HL-60 (cell line): Measurements from ENCODE around the gene PMEPA1.

Source experiments
- DNase-seq, 2 experiments: peaks; one replicate each; pipeline ENCODE4 v3.0.0-alpha.2; 2010 to 2020; ENCODE audit warnings: low read depth in 1 of 2, low spot score in 1 of 2
- H3K27ac ChIP-seq: fragments of 250-450 bp; sonication (Bioruptor Pico); replicated peaks from 2 replicates; pipeline ENCODE4 v1.5.1; 2020; ENCODE audit warnings: mild to moderate bottlenecking, moderate library complexity
- H3K27me3 ChIP-seq: fragments of 250-450 bp; sonication (Bioruptor Pico); 2 replicates; pipeline ENCODE4 v1.5.1; 2021; ENCODE audit warnings: mild to moderate bottlenecking, moderate library complexity; ENCODE audit not compliant: insufficient read depth, poor library complexity, severe bottlenecking
- H3K4me3 ChIP-seq: replicated peaks from 2 replicates; pipeline ENCODE4 v1.5.1; 2011; ENCODE audit warnings: mild to moderate bottlenecking, control low read depth, low read length; ENCODE audit not compliant: insufficient read depth
- GABPA ChIP-seq: IDR thresholded peaks from 2 replicates; pipeline ENCODE4 v1.6.1; 2012; ENCODE audit warnings: low read depth
- POLR2AphosphoS5 ChIP-seq: IDR thresholded peaks from 2 replicates; pipeline ENCODE4 v1.6.1; 2012; ENCODE audit warnings: low read depth
- SPI1 ChIP-seq: IDR thresholded peaks from 2 replicates; pipeline ENCODE4 v1.6.1; 2012; ENCODE audit warnings: low read depth, mild to moderate bottlenecking, borderline replicate concordance
- TF ChIP-seq, protein P1 (sequence below): IDR thresholded peaks from 2 replicates; pipeline ENCODE4 v1.6.1; 2012; ENCODE audit warnings: low read depth; ENCODE audit not compliant: insufficient replicate concordance
- TF ChIP-seq, protein P2 (sequence below): IDR thresholded peaks from one replicate; pipeline ENCODE4 v1.5.1; 2011; ENCODE audit warnings: low read length, control low read depth, inconsistent platforms; ENCODE audit not compliant: insufficient read depth

PMEPA1 gene

DNA sequence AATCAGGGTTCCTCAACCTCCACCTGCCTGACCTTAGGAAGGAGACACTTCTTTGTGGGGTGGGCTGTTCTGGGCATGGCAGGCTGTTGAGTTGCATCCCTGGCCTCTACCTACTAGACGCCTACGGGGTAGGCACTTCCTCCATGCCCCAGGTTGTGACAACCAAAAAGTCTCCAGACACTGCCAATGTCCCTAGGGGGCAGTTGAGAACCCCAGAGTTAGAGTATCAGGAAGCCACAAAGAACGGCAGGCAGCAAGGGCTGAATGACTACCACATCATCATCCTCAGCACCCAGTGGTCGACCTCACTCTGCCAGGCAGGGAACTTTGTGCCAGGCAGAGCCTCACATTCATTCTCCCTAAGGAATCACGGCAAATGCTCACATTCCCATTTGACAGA, 21.5 kb downstream of the PMEPA1 start:
- Histone ChIP-seq H3K4me3 (no peak overlapping the region), H3K27ac (no peak overlapping the region), H3K27me3 (peaks cover 5% of the 10 kb centered on the region)
- no peak for DNase-seq
- TF ChIP-seq POLR2AphosphoS5 (no peak), SPI1 (no peak), GABPA (no peak)
- TF ChIP-seq, protein P1, sequence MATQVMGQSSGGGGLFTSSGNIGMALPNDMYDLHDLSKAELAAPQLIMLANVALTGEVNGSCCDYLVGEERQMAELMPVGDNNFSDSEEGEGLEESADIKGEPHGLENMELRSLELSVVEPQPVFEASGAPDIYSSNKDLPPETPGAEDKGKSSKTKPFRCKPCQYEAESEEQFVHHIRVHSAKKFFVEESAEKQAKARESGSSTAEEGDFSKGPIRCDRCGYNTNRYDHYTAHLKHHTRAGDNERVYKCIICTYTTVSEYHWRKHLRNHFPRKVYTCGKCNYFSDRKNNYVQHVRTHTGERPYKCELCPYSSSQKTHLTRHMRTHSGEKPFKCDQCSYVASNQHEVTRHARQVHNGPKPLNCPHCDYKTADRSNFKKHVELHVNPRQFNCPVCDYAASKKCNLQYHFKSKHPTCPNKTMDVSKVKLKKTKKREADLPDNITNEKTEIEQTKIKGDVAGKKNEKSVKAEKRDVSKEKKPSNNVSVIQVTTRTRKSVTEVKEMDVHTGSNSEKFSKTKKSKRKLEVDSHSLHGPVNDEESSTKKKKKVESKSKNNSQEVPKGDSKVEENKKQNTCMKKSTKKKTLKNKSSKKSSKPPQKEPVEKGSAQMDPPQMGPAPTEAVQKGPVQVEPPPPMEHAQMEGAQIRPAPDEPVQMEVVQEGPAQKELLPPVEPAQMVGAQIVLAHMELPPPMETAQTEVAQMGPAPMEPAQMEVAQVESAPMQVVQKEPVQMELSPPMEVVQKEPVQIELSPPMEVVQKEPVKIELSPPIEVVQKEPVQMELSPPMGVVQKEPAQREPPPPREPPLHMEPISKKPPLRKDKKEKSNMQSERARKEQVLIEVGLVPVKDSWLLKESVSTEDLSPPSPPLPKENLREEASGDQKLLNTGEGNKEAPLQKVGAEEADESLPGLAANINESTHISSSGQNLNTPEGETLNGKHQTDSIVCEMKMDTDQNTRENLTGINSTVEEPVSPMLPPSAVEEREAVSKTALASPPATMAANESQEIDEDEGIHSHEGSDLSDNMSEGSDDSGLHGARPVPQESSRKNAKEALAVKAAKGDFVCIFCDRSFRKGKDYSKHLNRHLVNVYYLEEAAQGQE = no peak

DNA sequence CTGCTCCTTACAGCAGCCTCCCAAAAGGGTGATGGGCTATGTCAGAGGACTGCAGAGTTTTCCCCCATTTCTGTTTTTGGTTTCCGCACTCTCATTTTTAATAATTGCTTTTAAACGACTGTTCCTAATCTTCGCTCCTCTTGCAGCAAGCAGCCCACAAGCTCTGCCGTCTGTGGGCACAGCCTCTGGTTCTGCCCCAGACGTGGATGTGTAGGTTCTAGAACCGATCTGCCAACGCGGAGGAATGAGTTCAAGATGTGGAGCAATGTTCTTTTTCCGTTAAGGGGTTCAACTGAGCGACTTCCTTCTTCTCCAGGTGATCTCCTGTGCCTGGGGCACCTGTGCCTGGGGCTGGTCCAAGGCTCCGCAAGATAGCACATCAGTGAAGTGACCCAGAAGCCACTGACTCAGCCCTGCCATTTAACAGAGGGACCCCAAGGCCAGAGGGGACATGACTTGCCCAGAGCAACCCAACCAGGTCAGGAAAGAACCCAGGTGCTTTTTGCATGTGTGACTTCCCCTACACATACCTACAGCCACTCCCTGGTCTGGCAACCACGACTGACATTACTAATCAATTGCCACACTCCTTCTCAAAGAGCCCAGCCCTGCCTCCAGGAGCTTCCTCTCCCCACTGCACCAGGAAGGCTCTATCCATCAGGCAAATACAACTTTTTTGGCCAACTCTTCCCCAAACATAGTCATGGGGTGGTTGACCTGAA, 22.7 kb downstream of the PMEPA1 start:
- peaks cover 2% of the 10 kb centered on the region for H3K27me3 ChIP-seq
- H3K4me3 ChIP-seq = no peak overlapping the region
- TF ChIP-seq POLR2AphosphoS5 (no peak), SPI1 (no peak), GABPA (no peak)
- TF ChIP-seq, protein P2, sequence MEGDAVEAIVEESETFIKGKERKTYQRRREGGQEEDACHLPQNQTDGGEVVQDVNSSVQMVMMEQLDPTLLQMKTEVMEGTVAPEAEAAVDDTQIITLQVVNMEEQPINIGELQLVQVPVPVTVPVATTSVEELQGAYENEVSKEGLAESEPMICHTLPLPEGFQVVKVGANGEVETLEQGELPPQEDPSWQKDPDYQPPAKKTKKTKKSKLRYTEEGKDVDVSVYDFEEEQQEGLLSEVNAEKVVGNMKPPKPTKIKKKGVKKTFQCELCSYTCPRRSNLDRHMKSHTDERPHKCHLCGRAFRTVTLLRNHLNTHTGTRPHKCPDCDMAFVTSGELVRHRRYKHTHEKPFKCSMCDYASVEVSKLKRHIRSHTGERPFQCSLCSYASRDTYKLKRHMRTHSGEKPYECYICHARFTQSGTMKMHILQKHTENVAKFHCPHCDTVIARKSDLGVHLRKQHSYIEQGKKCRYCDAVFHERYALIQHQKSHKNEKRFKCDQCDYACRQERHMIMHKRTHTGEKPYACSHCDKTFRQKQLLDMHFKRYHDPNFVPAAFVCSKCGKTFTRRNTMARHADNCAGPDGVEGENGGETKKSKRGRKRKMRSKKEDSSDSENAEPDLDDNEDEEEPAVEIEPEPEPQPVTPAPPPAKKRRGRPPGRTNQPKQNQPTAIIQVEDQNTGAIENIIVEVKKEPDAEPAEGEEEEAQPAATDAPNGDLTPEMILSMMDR = no peak
- TF ChIP-seq, protein P1 = no peak
- no peak for DNase-seq
- no peak overlapping the region for H3K27ac ChIP-seq

DNA sequence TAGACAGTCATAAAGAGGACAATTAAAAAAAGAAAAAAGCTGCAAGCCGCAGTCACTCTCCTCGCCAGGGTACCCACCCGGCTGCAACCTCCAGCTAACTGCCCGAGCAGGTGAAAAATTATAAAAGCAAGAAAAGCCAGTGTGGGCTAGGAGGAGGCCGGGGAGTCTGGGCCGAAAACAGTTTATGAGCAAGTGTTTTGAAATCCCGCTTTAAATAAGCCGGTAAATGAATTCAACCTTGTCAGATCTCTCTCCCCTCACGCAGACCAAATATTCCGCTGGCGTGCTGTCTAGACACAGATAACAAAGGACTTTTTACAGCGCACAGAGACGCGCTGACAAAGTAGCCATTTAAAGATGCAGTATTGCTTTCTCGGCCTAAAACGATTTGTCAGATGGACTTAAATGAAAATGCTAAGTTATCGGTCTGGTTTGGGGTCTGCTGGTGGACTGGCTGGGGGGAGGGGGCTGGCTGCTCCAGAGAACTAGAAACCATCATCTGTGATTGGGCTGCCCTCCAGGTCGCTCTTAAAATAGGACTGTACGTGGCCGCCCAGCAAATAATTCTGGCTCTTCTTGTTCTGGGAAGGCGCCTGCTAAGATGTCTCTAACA, 24.6 kb downstream of the PMEPA1 start:
- Histone ChIP-seq H3K4me3 (no peak overlapping the region), H3K27ac (no peak overlapping the region), H3K27me3 (peaks cover 12% of the 10 kb centered on the region)
- DNase-seq = no peak
- TF ChIP-seq, protein P2 = no peak
- TF ChIP-seq, protein P1 = no peak
- no peak for TF ChIP-seq GABPA
- no peak for TF ChIP-seq POLR2AphosphoS5
- TF ChIP-seq SPI1 = no peak
